Measurements from ENCODE around the gene SPRR2D. TPM values are rescaled to one million over a fixed set of nuclear protein-coding genes. Genes with fewer than 3 reads are reported as not detected.

Gene SPRR2D
- total RNA-seq, 1 donor: not detected

- H4K20me1 ChIP-seq (ENCODE audit: insufficient read depth, low read length): no peaks in the 10 kb centered on the region
- H3K4me2 ChIP-seq (ENCODE audit: insufficient read depth, low read length): no peak within 1 kb of the TSS
- H3K4me3 ChIP-seq (ENCODE audit: insufficient read depth, low read length): no peak within 1 kb of the TSS
- TF ChIP-seq CTCF (IDR thresholded peaks at IDR 0.05; ENCODE audit: extremely low read depth, low read depth, low read length): no peak
- no peaks in the 10 kb centered on the region for H3K4me1 ChIP-seq (ENCODE audit: insufficient read depth, low read length)
- H3K79me2 ChIP-seq (ENCODE audit: insufficient read depth, low read length): no peaks in the 10 kb centered on the region
- no peaks in the 10 kb centered on the region for H3K36me3 ChIP-seq (ENCODE audit: insufficient read depth, low read length)
- no peaks in the 10 kb centered on the region for H3K27me3 ChIP-seq (ENCODE audit: insufficient read depth, low read length)
- DNase-seq (ENCODE audit: insufficient read length, low spot score, missing footprints): no peak
- no peaks in the 10 kb centered on the region for H3K9me3 ChIP-seq (ENCODE audit: low read depth, low read length)
- no peak within 1 kb of the TSS for H2AFZ ChIP-seq (ENCODE audit: low read length)
- no peak within 1 kb of the TSS for H3K27ac ChIP-seq (ENCODE audit: low read depth, low read length)
Measured at GRCh38 chr1:153001382-153001781, 39.5 kb downstream of the SPRR2D start, which contains the start of gene SPRR3. Gene SPRR3, plus strand, starts transcription at chr1:153001749. Its CDS starts 1,272 bp downstream, at chr1:153003021.

GRCh38 chr1:153000294-153000693 lies 40.6 kb downstream of the SPRR2D start:
- Histone ChIP-seq H3K27ac (ENCODE audit: low read depth, low read length) (no peak overlapping the region), H3K4me2 (ENCODE audit: insufficient read depth, low read length) (no peak overlapping the region), H3K4me1 (ENCODE audit: insufficient read depth, low read length) (no peaks in the 10 kb centered on the region), H3K79me2 (ENCODE audit: insufficient read depth, low read length) (no peaks in the 10 kb centered on the region), H2AFZ (ENCODE audit: low read length) (no peak overlapping the region), H3K4me3 (ENCODE audit: insufficient read depth, low read length) (no peak overlapping the region), H3K36me3 (ENCODE audit: insufficient read depth, low read length) (no peaks in the 10 kb centered on the region), H4K20me1 (ENCODE audit: insufficient read depth, low read length) (no peaks in the 10 kb centered on the region), H3K27me3 (ENCODE audit: insufficient read depth, low read length) (no peaks in the 10 kb centered on the region), H3K9me3 (ENCODE audit: low read depth, low read length) (no peaks in the 10 kb centered on the region)
- TF ChIP-seq CTCF (IDR thresholded peaks at IDR 0.05; ENCODE audit: extremely low read depth, low read depth, low read length): no peak
- DNase-seq (ENCODE audit: insufficient read length, low spot score, missing footprints): no peak

GRCh38 chr1:152999818-153000217 lies 41.1 kb downstream of the SPRR2D start:
- Histone ChIP-seq H3K36me3 (ENCODE audit: insufficient read depth, low read length) (no peaks in the 10 kb centered on the region), H3K4me1 (ENCODE audit: insufficient read depth, low read length) (no peaks in the 10 kb centered on the region), H3K79me2 (ENCODE audit: insufficient read depth, low read length) (no peaks in the 10 kb centered on the region), H3K4me2 (ENCODE audit: insufficient read depth, low read length) (no peak overlapping the region), H3K4me3 (ENCODE audit: insufficient read depth, low read length) (no peak overlapping the region), H4K20me1 (ENCODE audit: insufficient read depth, low read length) (no peaks in the 10 kb centered on the region), H3K27me3 (ENCODE audit: insufficient read depth, low read length) (no peaks in the 10 kb centered on the region), H2AFZ (ENCODE audit: low read length) (no peak overlapping the region), H3K27ac (ENCODE audit: low read depth, low read length) (no peak overlapping the region), H3K9me3 (ENCODE audit: low read depth, low read length) (no peaks in the 10 kb centered on the region)
- TF ChIP-seq CTCF (IDR thresholded peaks at IDR 0.05; ENCODE audit: extremely low read depth, low read depth, low read length): no peak
- no peak for DNase-seq (ENCODE audit: insufficient read length, low spot score, missing footprints)

- Histone ChIP-seq H3K4me2 (ENCODE audit: insufficient read depth, low read length) (no peak overlapping the region), H3K27ac (ENCODE audit: low read depth, low read length) (no peak overlapping the region), H3K4me1 (ENCODE audit: insufficient read depth, low read length) (no peaks in the 10 kb centered on the region), H4K20me1 (ENCODE audit: insufficient read depth, low read length) (no peaks in the 10 kb centered on the region), H3K36me3 (ENCODE audit: insufficient read depth, low read length) (no peaks in the 10 kb centered on the region), H3K9me3 (ENCODE audit: low read depth, low read length) (no peaks in the 10 kb centered on the region), H3K4me3 (ENCODE audit: insufficient read depth, low read length) (no peak overlapping the region), H3K27me3 (ENCODE audit: insufficient read depth, low read length) (no peaks in the 10 kb centered on the region), H2AFZ (ENCODE audit: low read length) (no peak overlapping the region), H3K79me2 (ENCODE audit: insufficient read depth, low read length) (no peaks in the 10 kb centered on the region)
- no peak for DNase-seq (ENCODE audit: insufficient read length, low spot score, missing footprints)
- no peak for TF ChIP-seq CTCF (IDR thresholded peaks at IDR 0.05; ENCODE audit: extremely low read depth, low read depth, low read length)
Measured at GRCh38 chr1:152998476-152998875, 42.4 kb downstream of the SPRR2D start.

Measured in osteoblast (primary cell).